RCC 7860 (cell line): ENCODE data around the gene VPS8.

Experiments used
- DNase-seq: peaks from one replicate; pipeline ENCODE4 v3.0.0-alpha.2; 2015; ENCODE audit warnings: low spot score
- FAIRE-seq: peaks from 2 replicates; lab custom pipeline; 2012; peaks lifted over from hg19 to GRCh38; lab: Jason Lieb, UNC

The VPS8 gene

DNA sequence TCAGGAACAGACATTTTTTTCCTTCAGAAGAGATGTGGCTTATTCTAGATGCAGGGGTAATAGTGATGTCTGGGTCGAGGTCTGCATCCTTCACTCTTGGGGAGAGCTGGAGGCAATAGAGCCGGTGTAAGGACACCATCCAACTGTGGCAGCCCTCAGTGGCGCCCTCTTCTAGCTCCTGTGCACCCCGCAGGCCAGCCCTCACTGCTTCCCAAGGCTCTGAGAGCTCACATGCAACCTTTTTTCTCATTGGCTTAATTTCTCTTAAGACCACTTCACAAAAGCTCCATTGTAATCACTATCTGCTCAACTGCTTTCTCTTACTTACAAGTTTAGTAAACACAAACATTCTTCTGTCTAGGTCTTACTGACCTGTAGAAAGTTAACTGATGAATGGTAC, 3.9 kb upstream of the VPS8 start:
- FAIRE-seq (no peak), DNase-seq (no peak)

GRCh38 chr3:184810146-184810545, 1.8 kb upstream of the VPS8 start:
- FAIRE-seq (no peak), DNase-seq (no peak)

DNA sequence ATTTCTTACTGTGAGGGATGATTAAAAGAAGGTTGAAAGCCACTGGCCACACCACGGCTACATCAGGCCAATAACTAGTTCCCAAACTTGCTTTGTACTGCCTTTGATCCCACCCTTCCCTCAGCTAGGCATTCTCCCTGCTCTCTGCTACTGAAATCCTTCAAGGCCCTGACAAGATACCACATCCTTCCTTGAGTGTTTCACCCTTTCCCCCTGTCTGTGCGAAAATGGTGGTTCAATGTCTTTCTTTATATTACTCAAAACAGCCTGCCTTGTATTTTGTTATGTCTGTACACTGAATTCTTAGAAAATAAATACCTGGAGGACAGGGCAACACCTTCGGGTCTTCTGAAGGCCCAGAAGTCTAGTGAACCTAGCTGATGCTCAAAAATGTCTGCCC, 932 bp upstream of the VPS8 start:
- FAIRE-seq: no peak
- no peak for DNase-seq

DNA sequence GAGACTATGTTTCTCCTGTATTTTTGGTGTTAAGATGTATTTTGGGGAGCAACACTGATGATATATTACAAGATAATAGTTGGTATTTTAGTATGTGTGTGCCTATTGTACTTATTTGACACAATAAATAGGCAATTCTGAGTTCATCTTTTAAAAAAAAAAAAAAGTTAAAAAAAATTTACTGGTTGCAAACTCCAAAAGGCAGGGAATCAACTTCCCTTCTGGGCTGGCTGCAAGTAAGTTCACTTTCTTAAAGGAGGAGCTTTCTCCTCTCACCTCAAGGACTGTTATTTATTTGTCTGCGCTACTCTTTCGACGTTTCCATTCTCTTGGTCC, 335 bp upstream of the VPS8 start:
- DNase-seq (no peak), FAIRE-seq (no peak)

GRCh38 chr3:184812662-184813042, 686 bp downstream of the VPS8 start:
- FAIRE-seq: no peak
- no peak for DNase-seq

GRCh38 chr3:184813357-184813756, 1.4 kb downstream of the VPS8 start:
- no peak for DNase-seq
- no peak for FAIRE-seq

- no peak for FAIRE-seq
- DNase-seq: no peak
Measured at GRCh38 chr3:184814214-184814613, 2.2 kb downstream of the VPS8 start.

DNA sequence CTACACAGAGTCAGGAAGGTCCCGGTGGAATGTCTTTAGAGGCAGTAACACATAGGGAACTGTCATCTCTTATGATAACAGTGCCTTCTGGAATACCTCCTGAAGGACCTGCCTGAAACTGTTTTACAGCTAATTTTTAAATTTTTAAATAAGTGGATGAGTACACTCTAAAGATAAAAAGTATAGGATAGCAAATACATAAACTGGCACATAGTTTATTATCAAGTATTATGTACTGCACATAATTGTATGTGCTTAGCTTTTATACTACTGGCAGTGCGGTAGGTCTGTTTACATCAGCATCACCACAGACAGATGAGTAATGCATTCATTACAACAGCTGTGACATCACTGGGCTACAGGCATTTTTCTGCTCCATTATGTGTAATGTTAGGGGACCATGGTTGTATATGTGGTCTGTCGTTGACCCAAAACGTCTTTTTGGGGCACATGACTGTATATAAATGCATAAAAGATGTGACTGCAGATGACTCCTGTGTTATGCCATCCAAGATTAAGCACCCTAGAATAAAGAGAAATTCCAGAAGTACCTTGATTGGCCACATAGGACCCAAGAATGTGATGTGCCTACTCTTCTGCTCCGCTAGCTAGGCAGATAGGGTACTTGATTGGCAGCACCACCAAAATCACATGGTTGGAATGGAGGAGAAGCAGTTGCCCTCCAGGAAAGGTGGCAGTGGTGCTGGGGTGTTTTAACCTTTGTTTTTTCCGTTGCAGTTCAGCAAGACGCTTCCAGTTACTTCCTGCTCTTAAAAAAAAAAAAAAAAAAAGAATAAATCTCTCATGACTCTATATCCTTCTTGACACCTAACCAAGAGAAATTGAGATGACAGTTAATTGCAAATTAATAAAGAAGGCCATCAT, 3.3 kb downstream of the VPS8 start:
- DNase-seq (no peak), FAIRE-seq (no peak)

DNA sequence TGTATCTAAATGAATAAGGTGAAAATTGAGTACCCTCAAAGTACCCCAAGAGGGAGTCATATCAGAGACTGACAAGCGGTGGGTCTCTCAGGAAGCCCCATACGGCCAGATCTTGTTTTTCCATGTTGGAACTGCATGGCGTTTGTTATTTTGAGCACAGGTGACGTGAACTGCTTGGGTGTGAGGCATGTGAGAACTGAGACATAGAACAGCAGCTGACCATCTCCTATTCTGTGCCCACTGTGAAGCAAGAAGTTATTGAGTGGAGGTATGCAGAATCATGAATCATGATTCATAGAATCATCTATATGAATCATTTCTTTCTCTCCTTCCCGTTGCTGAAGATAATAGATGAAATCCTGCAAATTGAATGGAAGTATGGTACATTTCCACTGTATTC, 4.6 kb downstream of the VPS8 start:
- FAIRE-seq: no peak
- DNase-seq: no peak

- FAIRE-seq: no peak
- DNase-seq: no peak
Measured at GRCh38 chr3:184820525-184820924, 8.6 kb downstream of the VPS8 start.

GRCh38 chr3:184821034-184821433, 9.1 kb downstream of the VPS8 start:
- FAIRE-seq (no peak), DNase-seq (no peak)

GRCh38 chr3:184822081-184822480, 10.1 kb downstream of the VPS8 start:
- FAIRE-seq (no peak), DNase-seq (no peak)

DNA sequence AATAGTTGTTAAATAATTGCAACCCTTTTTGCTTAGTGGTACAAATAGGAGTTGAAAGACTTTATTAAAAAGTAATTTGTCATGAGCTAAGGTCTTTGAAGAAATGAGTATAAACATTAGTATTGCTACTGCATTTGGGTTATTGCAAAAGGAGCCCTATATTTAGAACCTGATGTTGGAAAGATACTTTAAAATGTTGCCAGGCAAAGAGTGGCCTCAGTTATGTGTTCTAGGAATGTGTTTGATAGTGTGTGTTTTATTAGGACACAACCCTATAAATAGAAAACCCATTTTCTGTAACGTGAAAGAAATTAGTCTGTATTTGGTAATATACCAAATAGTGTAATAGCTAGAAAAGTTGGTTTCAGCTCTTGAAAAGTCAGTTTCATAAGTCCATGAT, 10.7 kb downstream of the VPS8 start:
- FAIRE-seq (no peak), DNase-seq (no peak)

- DNase-seq (no peak), FAIRE-seq (no peak)
Measured at GRCh38 chr3:184823990-184824389, 12.0 kb downstream of the VPS8 start.

- FAIRE-seq (no peak), DNase-seq (no peak)
Measured at GRCh38 chr3:184825121-184825820, 13.3 kb downstream of the VPS8 start.

DNA sequence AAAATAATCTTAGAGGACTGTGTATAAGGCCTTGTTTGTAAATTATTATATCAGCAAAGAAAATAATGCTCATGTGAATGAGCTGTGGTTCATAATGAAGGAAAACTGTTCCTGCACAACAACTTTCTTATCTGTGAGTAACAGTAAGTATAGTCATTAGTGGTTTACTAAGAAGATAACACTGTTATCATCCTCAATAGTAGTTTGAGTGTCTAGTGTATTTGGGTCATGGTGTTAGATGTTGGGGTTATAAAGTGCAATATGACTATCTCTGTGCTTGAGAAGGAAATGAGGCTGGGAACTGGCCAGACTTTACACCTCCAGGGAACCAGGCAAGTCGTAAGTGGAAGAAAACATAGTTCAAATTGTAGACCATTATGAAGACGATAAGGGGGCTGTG, 15.6 kb downstream of the VPS8 start:
- DNase-seq (no peak), FAIRE-seq (no peak)

GRCh38 chr3:184832044-184832443, 20.1 kb downstream of the VPS8 start:
- DNase-seq: no peak
- no peak for FAIRE-seq

GRCh38 chr3:184832903-184833302, 20.9 kb downstream of the VPS8 start:
- FAIRE-seq: no peak
- DNase-seq: no peak

GRCh38 chr3:184836090-184836822, 24.3 kb downstream of the VPS8 start:
- FAIRE-seq (no peak), DNase-seq (no peak)

- DNase-seq (no peak), FAIRE-seq (no peak)
Measured at GRCh38 chr3:184842433-184842832, 30.5 kb downstream of the VPS8 start.

GRCh38 chr3:184845819-184846218, 33.9 kb downstream of the VPS8 start:
- no peak for FAIRE-seq
- no peak for DNase-seq

DNA sequence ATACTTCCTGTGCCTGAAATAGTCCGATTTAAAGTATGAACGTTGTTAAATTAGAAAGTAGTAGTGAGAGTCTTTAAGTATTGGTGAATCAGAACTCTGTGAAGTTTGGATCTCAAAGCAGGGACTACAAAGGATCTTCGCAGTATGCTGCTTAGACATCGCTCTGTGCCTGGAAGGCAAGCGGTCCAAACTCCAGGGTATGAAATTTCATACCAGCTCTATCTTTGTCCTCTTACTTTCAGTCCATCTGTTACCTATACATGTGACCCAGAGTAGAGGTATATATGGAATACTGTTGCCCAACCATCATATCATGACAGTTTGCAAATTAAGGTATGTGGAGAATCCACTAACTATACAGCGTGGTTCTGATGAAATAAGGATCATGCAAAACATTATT, 34.5 kb downstream of the VPS8 start:
- DNase-seq: no peak
- no peak for FAIRE-seq
